ENCODE results near the gene HELT.

DNA sequence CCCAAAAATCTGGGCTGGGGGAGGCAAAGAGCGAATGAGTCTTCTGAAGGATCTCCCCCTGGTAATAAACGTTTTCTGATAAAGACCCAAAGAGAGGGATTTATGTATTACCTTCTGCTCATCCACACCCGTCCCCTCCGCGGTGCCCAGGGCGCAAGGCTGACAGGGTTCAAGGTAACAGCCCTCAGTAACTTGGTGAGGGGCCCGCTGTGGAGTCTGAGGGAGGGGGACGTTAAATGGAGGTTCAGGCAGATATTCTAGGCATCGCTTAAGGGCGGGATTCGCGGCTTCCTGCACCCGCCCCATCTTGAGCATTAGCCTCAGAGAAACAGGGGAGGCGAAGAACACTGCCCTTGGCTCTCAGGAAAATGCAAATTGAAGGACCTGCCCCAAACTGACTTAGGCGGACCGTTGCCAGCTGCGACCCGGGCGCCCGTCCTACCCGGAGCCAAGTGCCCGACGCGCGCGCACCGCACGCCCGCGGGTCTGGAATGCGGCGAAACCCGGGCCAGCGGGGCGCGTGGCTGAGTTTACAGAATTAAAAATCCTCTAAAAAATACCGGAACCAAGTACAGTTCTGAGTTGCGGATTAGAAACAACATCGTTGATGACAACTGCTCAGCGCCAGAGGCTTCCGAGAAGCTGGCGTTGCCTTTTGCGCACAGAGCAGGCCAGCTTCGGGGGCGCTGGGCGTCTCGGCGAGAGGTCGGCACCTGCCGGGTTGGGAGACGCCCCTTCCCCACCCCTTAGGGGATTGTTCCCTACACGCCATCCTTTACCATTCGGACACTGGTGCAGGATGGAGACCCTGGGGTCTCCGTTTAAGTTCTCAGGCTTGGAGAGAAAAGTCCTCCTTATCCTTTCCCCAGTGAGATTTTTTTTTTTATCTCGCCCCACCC, 2.8 kb downstream of the HELT start:
- TF ChIP-seq POLR2AphosphoS5 (IDR thresholded peaks at IDR 0.05; ENCODE audit: low read depth, low read length) (no peak), POU2F2 (IDR thresholded peaks at IDR 0.05; ENCODE audit: low read depth, low read length) (no peak)
